Measurements from ENCODE around the gene GLRX5. TPM values are rescaled to one million over a fixed set of nuclear protein-coding genes. Genes with fewer than 3 reads are reported as not detected.

GLRX5 gene
- total RNA-seq, 1 donor from 2014 or later: 27.2 TPM

- Histone ChIP-seq H3K9me3 (no peaks in the 10 kb centered on the region), H3K27ac (no peak overlapping the region), H3K4me1 (no peaks in the 10 kb centered on the region), H3K36me3 (no peaks in the 10 kb centered on the region), H3K27me3 (no peaks in the 10 kb centered on the region), H3K4me3 (peak overlapping the region; percentile 26)
- TF ChIP-seq, protein P1, sequence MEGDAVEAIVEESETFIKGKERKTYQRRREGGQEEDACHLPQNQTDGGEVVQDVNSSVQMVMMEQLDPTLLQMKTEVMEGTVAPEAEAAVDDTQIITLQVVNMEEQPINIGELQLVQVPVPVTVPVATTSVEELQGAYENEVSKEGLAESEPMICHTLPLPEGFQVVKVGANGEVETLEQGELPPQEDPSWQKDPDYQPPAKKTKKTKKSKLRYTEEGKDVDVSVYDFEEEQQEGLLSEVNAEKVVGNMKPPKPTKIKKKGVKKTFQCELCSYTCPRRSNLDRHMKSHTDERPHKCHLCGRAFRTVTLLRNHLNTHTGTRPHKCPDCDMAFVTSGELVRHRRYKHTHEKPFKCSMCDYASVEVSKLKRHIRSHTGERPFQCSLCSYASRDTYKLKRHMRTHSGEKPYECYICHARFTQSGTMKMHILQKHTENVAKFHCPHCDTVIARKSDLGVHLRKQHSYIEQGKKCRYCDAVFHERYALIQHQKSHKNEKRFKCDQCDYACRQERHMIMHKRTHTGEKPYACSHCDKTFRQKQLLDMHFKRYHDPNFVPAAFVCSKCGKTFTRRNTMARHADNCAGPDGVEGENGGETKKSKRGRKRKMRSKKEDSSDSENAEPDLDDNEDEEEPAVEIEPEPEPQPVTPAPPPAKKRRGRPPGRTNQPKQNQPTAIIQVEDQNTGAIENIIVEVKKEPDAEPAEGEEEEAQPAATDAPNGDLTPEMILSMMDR (IDR thresholded peaks at IDR 0.05): no peak
- peak; percentile 72 for DNase-seq
- intact Hi-C loops (cut with DNase I): loop anchor here (5.0 kb wide), 1 partner anchor 209 kb away; no protein-coding TSS in a partner anchor
- peak; percentile 86 for ATAC-seq
Measured at GRCh38 chr14:95562892-95563685, 28.2 kb downstream of the GLRX5 start.

GRCh38 chr14:95564060-95564459 lies 29.2 kb downstream of the GLRX5 start:
- DNase-seq: peak; percentile 41
- Histone ChIP-seq H3K9me3 (no peaks in the 10 kb centered on the region), H3K36me3 (no peaks in the 10 kb centered on the region), H3K27me3 (no peaks in the 10 kb centered on the region), H3K4me1 (no peaks in the 10 kb centered on the region), H3K27ac (no peak overlapping the region), H3K4me3 (no peak overlapping the region)
- no peak for ATAC-seq
- intact Hi-C loops (cut with DNase I): loop anchor here (5.0 kb wide), 1 partner anchor 208 kb away; no protein-coding TSS in a partner anchor
- TF ChIP-seq, protein P1 (IDR thresholded peaks at IDR 0.05): no peak

- intact Hi-C loops (cut with DNase I): no loop called here
- Histone ChIP-seq H3K27ac (no peak overlapping the region), H3K4me3 (no peak overlapping the region), H3K36me3 (no peaks in the 10 kb centered on the region), H3K27me3 (no peaks in the 10 kb centered on the region), H3K9me3 (no peaks in the 10 kb centered on the region), H3K4me1 (no peaks in the 10 kb centered on the region)
- DNase-seq (no peak), ATAC-seq (no peak)
- TF ChIP-seq, protein P1 (IDR thresholded peaks at IDR 0.05): no peak
Measured at GRCh38 chr14:95569440-95569839, 34.6 kb downstream of the GLRX5 start.

- Histone ChIP-seq H3K27me3 (no peaks in the 10 kb centered on the region), H3K4me3 (no peak overlapping the region), H3K9me3 (no peaks in the 10 kb centered on the region), H3K4me1 (no peaks in the 10 kb centered on the region), H3K27ac (no peak overlapping the region), H3K36me3 (no peaks in the 10 kb centered on the region)
- TF ChIP-seq, protein P1 (IDR thresholded peaks at IDR 0.05): no peak
- DNase-seq (no peak), ATAC-seq (no peak)
- intact Hi-C loops (cut with DNase I): no loop called here
Measured at GRCh38 chr14:95573313-95573712, 38.5 kb downstream of the GLRX5 start.

GRCh38 chr14:95575840-95576473 lies 41.1 kb downstream of the GLRX5 start:
- Histone ChIP-seq H3K27ac (no peak overlapping the region), H3K9me3 (no peaks in the 10 kb centered on the region), H3K4me1 (no peaks in the 10 kb centered on the region), H3K27me3 (no peaks in the 10 kb centered on the region), H3K4me3 (no peak overlapping the region), H3K36me3 (no peaks in the 10 kb centered on the region)
- TF ChIP-seq, protein P1 (IDR thresholded peaks at IDR 0.05): no peak
- DNase-seq: no peak
- no peak for ATAC-seq
- intact Hi-C loops (cut with DNase I): no loop called here

Data from upper lobe of right lung (tissue), 1 donor.